Keratinocyte (primary cell): ENCODE results near the gene KCNMA1. TPM values are rescaled to one million over a fixed set of nuclear protein-coding genes. Genes with fewer than 3 reads are reported as not detected.

ENCODE experiments used
- DNase-seq: peaks from one replicate; pipeline ENCODE4 v3.0.0-alpha.2; 2011; ENCODE audit warnings: low read depth, missing footprints, low spot score
- FAIRE-seq: peaks from 2 replicates; lab custom pipeline; 2011; peaks lifted over from hg19 to GRCh38; lab: Jason Lieb, UNC
- H2AFZ ChIP-seq: 2 replicates; pipeline ENCODE4 v1.6.0; 2012; ENCODE audit warnings: low read length, control low read depth, inconsistent platforms; ENCODE audit not compliant: control insufficient read depth
- H3K27ac ChIP-seq: 2 replicates; pipeline ENCODE4 v1.5.1; 2011; ENCODE audit warnings: low read length; ENCODE audit not compliant: control insufficient read depth, insufficient read depth
- H3K27me3 ChIP-seq: 3 replicates; pipeline ENCODE4 v1.6.0; 2011; ENCODE audit warnings: low read length; ENCODE audit not compliant: control insufficient read depth, insufficient read depth; ENCODE audit errors: extremely low read depth
- H3K36me3 ChIP-seq, 2 experiments: 2 replicates in 1 of 2; 3 replicates in 1 of 2; pipeline ENCODE4 v1.5.1; 2011; ENCODE audit warnings: low read length in 2 of 2, mild to moderate bottlenecking in 1 of 2; ENCODE audit not compliant: control insufficient read depth in 2 of 2, insufficient read depth in 2 of 2; ENCODE audit errors: extremely low read depth in 1 of 2
- H3K4me1 ChIP-seq: 3 replicates; pipeline ENCODE4 v1.5.1; 2011; ENCODE audit warnings: low read length; ENCODE audit not compliant: control insufficient read depth, insufficient read depth; ENCODE audit errors: extremely low read depth
- H3K4me2 ChIP-seq: 3 replicates; pipeline ENCODE4 v1.6.0; 2011; ENCODE audit warnings: low read depth, low read length; ENCODE audit not compliant: control insufficient read depth, insufficient read depth; ENCODE audit errors: extremely low read depth
- H3K4me3 ChIP-seq, 3 experiments: fragments of 200-600 bp in 1 of 3; sonication (generic) in 1 of 3; 2 replicates in 2 of 3; 3 replicates in 1 of 3; pipeline ENCODE4 v1.5.1; 2011 to 2016; ENCODE audit warnings: low read length in 3 of 3, mild to moderate bottlenecking in 3 of 3, control low read depth in 2 of 3, inconsistent platforms in 1 of 3, low read depth in 1 of 3, mixed read lengths in 1 of 3, mixed run types in 1 of 3, moderate library complexity in 1 of 3; ENCODE audit not compliant: control insufficient read depth in 2 of 3, insufficient read depth in 2 of 3; ENCODE audit errors: extremely low read depth in 1 of 3
- H3K79me2 ChIP-seq: 2 replicates; pipeline ENCODE4 v1.6.0; 2012; ENCODE audit warnings: low read length; ENCODE audit not compliant: control insufficient read depth, insufficient read depth
- H3K9ac ChIP-seq: 3 replicates; pipeline ENCODE4 v1.6.0; 2011; ENCODE audit warnings: low read length; ENCODE audit not compliant: control insufficient read depth, insufficient read depth; ENCODE audit errors: extremely low read depth
- H3K9me1 ChIP-seq: 3 replicates; pipeline ENCODE4 v1.6.0; 2011; ENCODE audit warnings: low read length; ENCODE audit not compliant: control insufficient read depth, insufficient read depth; ENCODE audit errors: extremely low read depth
- H3K9me3 ChIP-seq: 2 replicates; pipeline ENCODE4 v1.5.1; 2012; ENCODE audit warnings: low read depth, low read length; ENCODE audit not compliant: control insufficient read depth
- H4K20me1 ChIP-seq: 3 replicates; pipeline ENCODE4 v1.6.0; 2011; ENCODE audit warnings: low read length; ENCODE audit not compliant: control insufficient read depth, insufficient read depth; ENCODE audit errors: extremely low read depth
- CTCF ChIP-seq, 3 experiments: IDR thresholded peaks in 1 of 3; conservative IDR thresholded peaks in 1 of 3; optimal IDR thresholded peaks in 1 of 3; 2 replicates in 2 of 3; 3 replicates in 1 of 3; pipeline versions ENCODE3 to v1.5.1; 2011; ENCODE audit warnings: low read length in 3 of 3, mild to moderate bottlenecking in 3 of 3, moderate library complexity in 2 of 3, control low read depth in 1 of 3, inconsistent platforms in 1 of 3; ENCODE audit not compliant: insufficient read depth in 2 of 3; ENCODE audit errors: extremely low read depth in 1 of 3
- EZH2 ChIP-seq: IDR thresholded peaks from one replicate; pipeline ENCODE4 v1.6.1; 2012; ENCODE audit warnings: inconsistent platforms, mild to moderate bottlenecking, low read length, moderate library complexity
- dilution Hi-C: fragments of 300-500 bp; cut with MboI; formaldehyde crosslinking; loops from one replicate; pipeline ENCODE4 v1.7.0; 2020; ENCODE audit warnings: low sequenced_read_pairs; ENCODE audit not compliant: extremely low pct_ligation_motif_present
- polyA plus RNA-seq, 5 experiments: library from polyadenylated mRNA; depleted of rRNA in 3 of 5; stranded (reverse) in 3 of 5; stranded (forward) in 1 of 5; unstranded in 1 of 5; fragments of >200 nt; gene quantifications; 1 replicate in 1 of 5; 2 replicates in 3 of 5; 3 replicates in 1 of 5; pipeline versions ENCODE4 v1.2.1 to v1.2.3, GENCODE V29; 2011 to 2012; ENCODE audit warnings: missing spikeins in 2 of 5, low read depth in 1 of 5, low replicate concordance in 1 of 5

Gene KCNMA1
- polyA plus RNA-seq, 1 donor (not counting 4 experiments of a cell fraction or from before 2014, with no cell fraction given): 6.3 TPM

- Histone ChIP-seq H3K79me2 (no peaks in the 10 kb centered on the region), H3K4me3 (no peak overlapping the region), H3K4me1 (no peaks in the 10 kb centered on the region), H2AFZ (no peak overlapping the region), H3K9me3 (no peaks in the 10 kb centered on the region), H4K20me1 (no peaks in the 10 kb centered on the region), H3K9me1 (no peaks in the 10 kb centered on the region), H3K36me3 (no peaks in the 10 kb centered on the region), H3K9ac (no peak overlapping the region), H3K4me2 (no peak overlapping the region), H3K27me3 (no peaks in the 10 kb centered on the region), H3K27ac (no peak overlapping the region)
- no peak for FAIRE-seq
- DNase-seq: no peak
- dilution Hi-C loops: no loop called here
- TF ChIP-seq CTCF (optimal IDR thresholded peaks at IDR 0.05 in 1 of 3, IDR thresholded peaks at IDR 0.05 in 1 of 3, conservative IDR thresholded peaks at IDR 0.05 in 1 of 3; ENCODE audit: extremely low read depth in 1 of 3, insufficient read depth in 2 of 3, low read length in 3 of 3) (no peak), EZH2 (no peak)
Observed at GRCh38 chr10:77444041-77444440, 193.6 kb downstream of the KCNMA1 start.

GRCh38 chr10:77442699-77443189 is 194.9 kb downstream of the KCNMA1 start:
- FAIRE-seq (no peak), DNase-seq (no peak)
- Histone ChIP-seq H3K36me3 (no peaks in the 10 kb centered on the region), H3K9ac (no peak overlapping the region), H3K9me3 (no peaks in the 10 kb centered on the region), H3K4me1 (no peaks in the 10 kb centered on the region), H3K27me3 (no peaks in the 10 kb centered on the region), H3K4me3 (no peak overlapping the region), H2AFZ (no peak overlapping the region), H3K9me1 (no peaks in the 10 kb centered on the region), H4K20me1 (no peaks in the 10 kb centered on the region), H3K27ac (no peak overlapping the region), H3K4me2 (no peak overlapping the region), H3K79me2 (no peaks in the 10 kb centered on the region)
- no peak for TF ChIP-seq EZH2
- no peak for TF ChIP-seq CTCF (optimal IDR thresholded peaks at IDR 0.05 in 1 of 3, IDR thresholded peaks at IDR 0.05 in 1 of 3, conservative IDR thresholded peaks at IDR 0.05 in 1 of 3; ENCODE audit: extremely low read depth in 1 of 3, insufficient read depth in 2 of 3, low read length in 3 of 3)
- dilution Hi-C loops: no loop called here
